AG09309 (cell line): ENCODE measurements around the gene SIVA1.

ENCODE experiments used
- DNase-seq: peaks from one replicate; pipeline ENCODE4 v3.0.0-alpha.2; 2010; ENCODE audit warnings: low read depth
- H3K4me3 ChIP-seq: 2 replicates; pipeline ENCODE4 v1.5.1; 2011; ENCODE audit warnings: mild to moderate bottlenecking, low read depth, low read length, moderate library complexity; ENCODE audit not compliant: control insufficient read depth
- CTCF ChIP-seq: IDR thresholded peaks from 2 replicates; pipeline ENCODE4 v1.5.1; 2011; ENCODE audit warnings: mild to moderate bottlenecking, low read depth, low read length, inconsistent platforms; ENCODE audit not compliant: insufficient read depth, control insufficient read depth; ENCODE audit errors: missing control alignments

Gene SIVA1

GRCh38 chr14:104767634-104767918, 14.6 kb downstream of the SIVA1 start:
- TF ChIP-seq CTCF: no peak
- no peak overlapping the region for H3K4me3 ChIP-seq
- DNase-seq: no peak

GRCh38 chr14:104768437-104769323, 15.7 kb downstream of the SIVA1 start:
- DNase-seq: peak; percentile 16
- peak; percentile 90 for TF ChIP-seq CTCF

GRCh38 chr14:104769324-104770071, 16.6 kb downstream of the SIVA1 start:
- DNase-seq: no peak
- no peak overlapping the region for H3K4me3 ChIP-seq
- no peak for TF ChIP-seq CTCF

More at GRCh38 chr14:104768437-104769323, 15.7 kb downstream of the SIVA1 start:
- no peak overlapping the region for H3K4me3 ChIP-seq

- H3K4me3 ChIP-seq: no peak overlapping the region
- TF ChIP-seq CTCF: no peak
- no peak for DNase-seq
Observed at GRCh38 chr14:104770072-104770579, 17.2 kb downstream of the SIVA1 start.

- no peak for DNase-seq
- no peak overlapping the region for H3K4me3 ChIP-seq
- peak; percentile 67 for TF ChIP-seq CTCF
Observed at GRCh38 chr14:104770851-104771272, 17.9 kb downstream of the SIVA1 start.

- no peak overlapping the region for H3K4me3 ChIP-seq
- no peak for DNase-seq
- no peak for TF ChIP-seq CTCF
Observed at GRCh38 chr14:104771374-104771773, 18.4 kb downstream of the SIVA1 start.
